NCI-H1048 (cell line): Measurements from ENCODE around the gene CNTNAP2.

Experiments
- DNase-seq: peaks from one replicate; lab custom pipeline; 2025; lab: John Stamatoyannopoulos, UW

Gene CNTNAP2

GRCh38 chr7:146565872-146566271 lies 449.3 kb downstream of the CNTNAP2 start:
- DNase-seq = no peak

GRCh38 chr7:146575903-146576302 lies 459.3 kb downstream of the CNTNAP2 start:
- DNase-seq = no peak

- no peak for DNase-seq
Measured at GRCh38 chr7:146591976-146592375, 475.4 kb downstream of the CNTNAP2 start.

- DNase-seq = no peak
Measured at GRCh38 chr7:146606628-146607027, 490.0 kb downstream of the CNTNAP2 start.

GRCh38 chr7:146619641-146620040 lies 503.0 kb downstream of the CNTNAP2 start:
- DNase-seq = no peak

GRCh38 chr7:146626912-146627311 lies 510.3 kb downstream of the CNTNAP2 start:
- DNase-seq = no peak

GRCh38 chr7:146635205-146636032 lies 518.8 kb downstream of the CNTNAP2 start:
- DNase-seq = no peak

- DNase-seq = no peak
Measured at GRCh38 chr7:146636033-146636356, 519.4 kb downstream of the CNTNAP2 start.

GRCh38 chr7:146636581-146636980 lies 520.0 kb downstream of the CNTNAP2 start:
- DNase-seq = no peak

GRCh38 chr7:146639291-146639690 lies 522.7 kb downstream of the CNTNAP2 start:
- DNase-seq = no peak

- no peak for DNase-seq
Measured at GRCh38 chr7:146641491-146641890, 524.9 kb downstream of the CNTNAP2 start.

GRCh38 chr7:146645383-146645976 lies 528.9 kb downstream of the CNTNAP2 start:
- DNase-seq = no peak

- no peak for DNase-seq
Measured at GRCh38 chr7:146647445-146647844, 530.8 kb downstream of the CNTNAP2 start.

- DNase-seq = no peak
Measured at GRCh38 chr7:146652176-146652575, 535.6 kb downstream of the CNTNAP2 start.

GRCh38 chr7:146654048-146654447 lies 537.4 kb downstream of the CNTNAP2 start:
- DNase-seq = no peak

GRCh38 chr7:146655928-146656797 lies 539.6 kb downstream of the CNTNAP2 start:
- DNase-seq = peak; percentile 37

- DNase-seq = no peak
Measured at GRCh38 chr7:146656988-146657387, 540.4 kb downstream of the CNTNAP2 start.

- DNase-seq = no peak
Measured at GRCh38 chr7:146658604-146659003, 542.0 kb downstream of the CNTNAP2 start.

- DNase-seq = no peak
Measured at GRCh38 chr7:146659732-146660131, 543.1 kb downstream of the CNTNAP2 start.

GRCh38 chr7:146660839-146661238 lies 544.2 kb downstream of the CNTNAP2 start:
- DNase-seq = no peak

- DNase-seq = no peak
Measured at GRCh38 chr7:146661435-146661834, 544.8 kb downstream of the CNTNAP2 start.

GRCh38 chr7:146661929-146662328 lies 545.3 kb downstream of the CNTNAP2 start:
- no peak for DNase-seq

GRCh38 chr7:146665023-146665422 lies 548.4 kb downstream of the CNTNAP2 start:
- DNase-seq = no peak
